HCT116 (cell line): ENCODE results near the gene C11orf68.

ENCODE experiments used
- CEBPB ChIP-seq: IDR thresholded peaks from 2 replicates; pipeline ENCODE4 v1.6.1; 2012; ENCODE audit warnings: low read depth
- CTCF ChIP-seq, 3 experiments: fragments of 200-600 bp in 1 of 3; sonication (generic) in 1 of 3; IDR thresholded peaks in 2 of 3; conservative IDR thresholded peaks in 1 of 3; 2 replicates each; pipeline ENCODE4 v1.5.1; 2012 to 2017; ENCODE audit warnings: low read depth in 2 of 3, low read length in 2 of 3, antibody characterized with exemption in 1 of 3, borderline replicate concordance in 1 of 3, control low read depth in 1 of 3, mild to moderate bottlenecking in 1 of 3, mixed read lengths in 1 of 3, mixed run types in 1 of 3, moderate library complexity in 1 of 3; ENCODE audit not compliant: insufficient read depth in 1 of 3
- EZH2 ChIP-seq: fragments of 200-600 bp; sonication (generic); IDR thresholded peaks from 2 replicates; pipeline ENCODE4 v1.6.1; 2017; ENCODE audit warnings: antibody characterized with exemption, mixed run types
- EZH2phosphoT487 ChIP-seq: fragments of 200-600 bp; IDR thresholded peaks from 2 replicates; pipeline ENCODE4 v1.6.1; 2018; ENCODE audit warnings: antibody characterized with exemption, borderline replicate concordance
- POLR2A ChIP-seq: IDR thresholded peaks from 2 replicates; pipeline ENCODE4 v1.7.0; 2011; ENCODE audit warnings: borderline replicate concordance; ENCODE audit not compliant: insufficient read depth, insufficient read length; ENCODE audit errors: extremely low read depth
- POLR2AphosphoS5 ChIP-seq: IDR thresholded peaks from 2 replicates; pipeline ENCODE4 v1.6.1; 2011; ENCODE audit warnings: mild to moderate bottlenecking, low read depth, low read length, moderate library complexity
- SIN3A ChIP-seq: IDR thresholded peaks from 2 replicates; pipeline ENCODE4 v1.6.1; 2012; ENCODE audit warnings: low read depth
- SP1 ChIP-seq: IDR thresholded peaks from 2 replicates; pipeline ENCODE4 v1.6.1; 2012; ENCODE audit warnings: low read depth
- ZNF274 ChIP-seq: fragments of 200-500 bp; sonication (Bioruptor generic); IDR thresholded peaks from 2 replicates; pipeline ENCODE4 v1.6.1; 2014; ENCODE audit warnings: mild to moderate bottlenecking, low read depth, low read length, inconsistent platforms

- TF ChIP-seq CTCF (IDR thresholded peaks at IDR 0.05 in 2 of 3, conservative IDR thresholded peaks at IDR 0.05 in 1 of 3; ENCODE audit: borderline replicate concordance in 1 of 3, insufficient read depth in 1 of 3, low read depth in 2 of 3, low read length in 2 of 3) (no peak), POLR2A (no peak), CEBPB (no peak), ZNF274 (no peak), EZH2phosphoT487 (no peak), EZH2 (no peak), SIN3A (no peak), SP1 (no peak), POLR2AphosphoS5 (peak; percentile 11; the same call in 1 of the 2 replicates)
Measured at GRCh38 chr11:65897020-65897471, 21.8 kb downstream of the C11orf68 start.
